Small intestine (tissue), 7 donors: ENCODE results near the gene MYO7A. TPM values are rescaled to one million over a fixed set of nuclear protein-coding genes. Genes with fewer than 3 reads are reported as not detected.

Experiments
- DNase-seq, 2 donors: peaks; one replicate each; pipeline versions ENCODE4 v3.0.0 to v3.0.0-alpha.2; 2013
- FAIRE-seq: peaks from 2 replicates; lab custom pipeline; 2012; peaks lifted over from hg19 to GRCh38; lab: Jason Lieb, UNC
- H3K27ac ChIP-seq, 3 donors: one replicate each; pipeline ENCODE4 v1.5.1; 2013; ENCODE audit warnings: low read length in 2 of 3, mild to moderate bottlenecking in 2 of 3, control low read depth in 1 of 3, inconsistent platforms in 1 of 3, low read depth in 1 of 3, moderate library complexity in 1 of 3
- H3K27me3 ChIP-seq, 3 donors: one replicate each; pipeline ENCODE4 v1.6.1; 2013; ENCODE audit warnings: low read length in 3 of 3, inconsistent platforms in 1 of 3; ENCODE audit not compliant: control insufficient read depth in 3 of 3, insufficient read depth in 3 of 3
- H3K36me3 ChIP-seq, 3 donors: one replicate each; pipeline ENCODE4 v1.6.1; 2013; ENCODE audit warnings: low read length in 3 of 3, inconsistent platforms in 1 of 3, low read depth in 1 of 3, mild to moderate bottlenecking in 1 of 3, moderate library complexity in 1 of 3; ENCODE audit not compliant: control insufficient read depth in 3 of 3, insufficient read depth in 2 of 3
- H3K4me1 ChIP-seq, 3 donors: one replicate each; pipeline ENCODE4 v1.6.1; 2013; ENCODE audit warnings: low read length in 2 of 3, inconsistent platforms in 1 of 3, low read depth in 1 of 3, mild to moderate bottlenecking in 1 of 3, moderate library complexity in 1 of 3; ENCODE audit not compliant: control insufficient read depth in 3 of 3, insufficient read depth in 2 of 3
- H3K4me3 ChIP-seq, 3 donors: one replicate each; pipeline ENCODE4 v1.5.1; 2013; ENCODE audit warnings: low read length in 3 of 3, control low read depth in 1 of 3, inconsistent platforms in 1 of 3, low read depth in 1 of 3, mild to moderate bottlenecking in 1 of 3, moderate library complexity in 1 of 3
- H3K9me3 ChIP-seq, 2 donors: one replicate each; pipeline ENCODE4 v1.6.1; 2013; ENCODE audit warnings: low read depth in 1 of 2, low read length in 1 of 2; ENCODE audit not compliant: control insufficient read depth in 2 of 2, insufficient read depth in 1 of 2
- WGBS, 3 donors: extraction: QIAGEN DNeasy Blood & Tissue Kit; methylation state at CpG; one replicate each; pipeline ENCODE4 v1.1.7; 2013; 5-methylcytosine and 5-hydroxymethylcytosine counted together
- polyA plus RNA-seq, 4 donors: library from polyadenylated mRNA; stranded (reverse) in 3 of 4; unstranded in 1 of 4; fragments of 200-250 nt in 3 of 4; fragments of 120-200 nt in 1 of 4; gene quantifications; one replicate each; pipeline versions ENCODE4 v1.2.1 to v1.2.3, GENCODE V29; 2013
- donor health status: healthy with polysubstance abuse.
- donor health status: control.
- donor health status: control.
- donor health status: Bipolar disorder and iron deficiency.
- donor health status: healthy.

Gene MYO7A
- polyA plus RNA-seq, 4 donors, result 1.4 to 74.2 (median 2.2) TPM

- peaks cover 0 to 12% (median 0%) of the 10 kb centered on the region in 3 donors for H3K4me1 ChIP-seq
- H3K9me3 ChIP-seq, result no peaks in the 10 kb centered on the region
- peaks cover 0 to 79% (median 0%) of the 10 kb centered on the region in 3 donors for H3K36me3 ChIP-seq
- DNase-seq (no peak), FAIRE-seq (no peak)
- no peak overlapping the region for H3K4me3 ChIP-seq
- no peaks in the 10 kb centered on the region for H3K27me3 ChIP-seq
- WGBS, 3 donors, result 71 to 88% (median 80%) methylated on average over 8 of the region's 8 CpGs
- no peak overlapping the region for H3K27ac ChIP-seq
These were observed 39.7 kb downstream of the MYO7A start for GRCh38 chr11:77167791-77168190.

- WGBS, 3 donors, result 92 to 99% (median 96%) methylated on average over 5 of the region's 5 CpGs
- H3K36me3 ChIP-seq, result peaks cover 0 to 91% (median 0%) of the 10 kb centered on the region in 3 donors
- no peak for FAIRE-seq
- no peak overlapping the region for H3K27ac ChIP-seq
- peaks cover 0 to 26% (median 0%) of the 10 kb centered on the region in 3 donors for H3K4me1 ChIP-seq
- H3K27me3 ChIP-seq, result no peaks in the 10 kb centered on the region
- no peak overlapping the region for H3K4me3 ChIP-seq
- H3K9me3 ChIP-seq, result no peaks in the 10 kb centered on the region
- no peak for DNase-seq
These were observed 42.1 kb downstream of the MYO7A start for GRCh38 chr11:77170107-77170506.

GRCh38 chr11:77171254-77171653 is 43.2 kb downstream of the MYO7A start:
- FAIRE-seq, result no peak
- H3K36me3 ChIP-seq, result peaks cover 0 to 94% (median 0%) of the 10 kb centered on the region in 3 donors
- WGBS, 3 donors, result 91 to 94% (median 93%) methylated on average over 8 of the region's 8 CpGs
- DNase-seq, result no peak
- no peak overlapping the region for H3K4me3 ChIP-seq
- H3K27me3 ChIP-seq, result no peaks in the 10 kb centered on the region
- H3K4me1 ChIP-seq, result peaks cover 0 to 26% (median 0%) of the 10 kb centered on the region in 3 donors
- H3K9me3 ChIP-seq, result no peaks in the 10 kb centered on the region
- H3K27ac ChIP-seq, result no peak overlapping the region

- no peaks in the 10 kb centered on the region for H3K9me3 ChIP-seq
- no peaks in the 10 kb centered on the region for H3K27me3 ChIP-seq
- peaks cover 0 to 26% (median 0%) of the 10 kb centered on the region in 3 donors for H3K4me1 ChIP-seq
- FAIRE-seq (no peak), DNase-seq (peak in 1 of 2 donors; percentile 21)
- peaks cover 0 to 94% (median 0%) of the 10 kb centered on the region in 3 donors for H3K36me3 ChIP-seq
- H3K27ac ChIP-seq, result no peak overlapping the region
- 70 to 79% (median 78%) methylated on average over 20 of the region's 20 CpGs for WGBS, 3 donors
- no peak overlapping the region for H3K4me3 ChIP-seq
These were observed 44.0 kb downstream of the MYO7A start for GRCh38 chr11:77171885-77172665.

GRCh38 chr11:77172666-77172982 is 44.6 kb downstream of the MYO7A start:
- Histone ChIP-seq H3K4me3 (no peak overlapping the region), H3K27me3 (no peaks in the 10 kb centered on the region), H3K9me3 (no peaks in the 10 kb centered on the region), H3K36me3 (peaks cover 0 to 93% (median 0%) of the 10 kb centered on the region in 3 donors), H3K27ac (no peak overlapping the region), H3K4me1 (peaks cover 0 to 26% (median 0%) of the 10 kb centered on the region in 3 donors)
- no peak for DNase-seq
- FAIRE-seq, result no peak
- 74 to 92% (median 88%) methylated on average over 16 of the region's 16 CpGs for WGBS, 3 donors

- no peaks in the 10 kb centered on the region for H3K9me3 ChIP-seq
- peaks cover 0 to 92% (median 0%) of the 10 kb centered on the region in 3 donors for H3K36me3 ChIP-seq
- no peaks in the 10 kb centered on the region for H3K27me3 ChIP-seq
- H3K4me1 ChIP-seq, result peaks cover 0 to 26% (median 0%) of the 10 kb centered on the region in 3 donors
- no peak overlapping the region for H3K27ac ChIP-seq
- FAIRE-seq, result no peak
- H3K4me3 ChIP-seq, result no peak overlapping the region
- WGBS, 3 donors, result 69 to 96% (median 82%) methylated on average over 8 to 10 of the region's 10 CpGs
- DNase-seq, result peak in 1 of 2 donors; percentile 44
These were observed 45.4 kb downstream of the MYO7A start for GRCh38 chr11:77173494-77173893.

GRCh38 chr11:77174559-77174958 is 46.5 kb downstream of the MYO7A start:
- Histone ChIP-seq H3K9me3 (no peaks in the 10 kb centered on the region), H3K4me1 (peaks cover 0 to 26% (median 0%) of the 10 kb centered on the region in 3 donors), H3K27me3 (no peaks in the 10 kb centered on the region), H3K4me3 (no peak overlapping the region), H3K27ac (no peak overlapping the region), H3K36me3 (peaks cover 0 to 95% (median 0%) of the 10 kb centered on the region in 3 donors)
- WGBS, 3 donors, result 69 to 87% (median 84%) methylated on average over 16 of the region's 16 CpGs
- FAIRE-seq, result no peak
- DNase-seq, result no peak

GRCh38 chr11:77175021-77175842 is 47.2 kb downstream of the MYO7A start:
- Histone ChIP-seq H3K4me3 (no peak overlapping the region), H3K9me3 (no peaks in the 10 kb centered on the region), H3K27ac (peak overlapping the region in 1 of 3 donors; percentile 11), H3K4me1 (peaks cover 0 to 26% (median 0%) of the 10 kb centered on the region in 3 donors), H3K36me3 (peaks cover 0 to 95% (median 0%) of the 10 kb centered on the region in 3 donors), H3K27me3 (no peaks in the 10 kb centered on the region)
- DNase-seq (no peak), FAIRE-seq (no peak)
- 82 to 84% (median 84%) methylated on average over 15 of the region's 15 CpGs for WGBS, 3 donors
